ENCODE results near the gene GLRA2.

- TF ChIP-seq POLR2AphosphoS5 (IDR thresholded peaks at IDR 0.05; ENCODE audit: low read depth, low read length) (no peak), POLR2A (IDR thresholded peaks at IDR 0.05; ENCODE audit: low read depth, low read length) (no peak), TAF1 (IDR thresholded peaks at IDR 0.05; ENCODE audit: borderline replicate concordance, low read depth, low read length) (no peak)
These were observed 161.2 kb downstream of the GLRA2 start for GRCh38 chrX:14690553-14690952.
